Glutamatergic neuron (in vitro differentiated cells): ENCODE results near the gene OTOS. TPM values are rescaled to one million over a fixed set of nuclear protein-coding genes. Genes with fewer than 3 reads are reported as not detected.

Experiments used
- DNase-seq: peaks from one replicate; pipeline ENCODE4 v3.0.0; 2022
- H3K27ac Mint-ChIP-seq: one replicate; pipeline ENCODE4 v1.8.0; 2020; ENCODE audit warnings: mild to moderate bottlenecking, mixed read lengths, inconsistent platforms; ENCODE audit not compliant: unreplicated experiment
- H3K27me3 Mint-ChIP-seq: one replicate; pipeline ENCODE4 v1.8.0; 2020; ENCODE audit warnings: mild to moderate bottlenecking, moderate library complexity, mixed read lengths, inconsistent platforms; ENCODE audit not compliant: unreplicated experiment
- H3K36me3 Mint-ChIP-seq: one replicate; pipeline ENCODE4 v1.8.0; 2020; ENCODE audit warnings: mild to moderate bottlenecking, mixed read lengths, inconsistent platforms; ENCODE audit not compliant: unreplicated experiment
- H3K4me1 Mint-ChIP-seq: one replicate; pipeline ENCODE4 v1.8.0; 2020; ENCODE audit warnings: mild to moderate bottlenecking, low read depth, mixed read lengths, inconsistent platforms; ENCODE audit not compliant: unreplicated experiment
- H3K4me3 Mint-ChIP-seq: one replicate; pipeline ENCODE4 v1.8.0; 2020; ENCODE audit warnings: mild to moderate bottlenecking, mixed read lengths, inconsistent platforms; ENCODE audit not compliant: unreplicated experiment
- H3K9me3 Mint-ChIP-seq: one replicate; pipeline ENCODE4 v1.8.0; 2020; ENCODE audit warnings: mild to moderate bottlenecking, moderate library complexity, mixed read lengths, inconsistent platforms; ENCODE audit not compliant: unreplicated experiment
- total RNA-seq: library from RNA; stranded (reverse); fragmentation: NEBNext Ultra II Directional; extraction: Animal tissue kit (Norgen Biotek cat#: 25700); gene quantifications from one replicate; pipeline ENCODE4 v1.2.1, GENCODE V29; 2021; ENCODE audit not compliant: unreplicated experiment
- TF ChIP-seq, protein P1 (sequence below): fragments of 200-600 bp; sonication (generic); IDR thresholded peaks from one replicate; pipeline ENCODE4 v1.5.0; 2021; ENCODE audit not compliant: partially characterized antibody, unreplicated experiment

OTOS gene
- total RNA-seq, 1 donor from 2014 or later: not detected

DNA sequence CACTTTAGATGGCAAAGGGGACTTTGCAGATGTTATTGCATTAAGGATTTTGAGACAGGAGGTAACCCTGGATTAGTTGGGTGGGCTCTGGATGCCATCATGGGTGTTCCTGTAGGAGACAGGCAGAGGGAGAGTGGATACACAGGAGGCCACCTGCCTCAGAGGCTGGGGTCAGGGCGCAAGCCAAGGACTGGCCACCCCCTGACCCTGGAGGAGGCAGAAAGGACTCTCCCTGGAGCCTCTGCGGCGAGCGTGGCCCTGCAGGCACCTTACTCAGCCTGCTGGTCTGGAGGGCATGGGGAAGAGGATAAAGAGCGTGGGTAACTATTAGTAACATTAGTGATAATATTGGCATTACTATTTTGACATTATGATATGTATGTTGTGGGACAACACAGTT, 21.6 kb upstream of the OTOS start:
- H3K4me1 Mint-ChIP-seq: no peaks in the 10 kb centered on the region
- H3K9me3 Mint-ChIP-seq: peaks cover 10% of the 10 kb centered on the region

DNA sequence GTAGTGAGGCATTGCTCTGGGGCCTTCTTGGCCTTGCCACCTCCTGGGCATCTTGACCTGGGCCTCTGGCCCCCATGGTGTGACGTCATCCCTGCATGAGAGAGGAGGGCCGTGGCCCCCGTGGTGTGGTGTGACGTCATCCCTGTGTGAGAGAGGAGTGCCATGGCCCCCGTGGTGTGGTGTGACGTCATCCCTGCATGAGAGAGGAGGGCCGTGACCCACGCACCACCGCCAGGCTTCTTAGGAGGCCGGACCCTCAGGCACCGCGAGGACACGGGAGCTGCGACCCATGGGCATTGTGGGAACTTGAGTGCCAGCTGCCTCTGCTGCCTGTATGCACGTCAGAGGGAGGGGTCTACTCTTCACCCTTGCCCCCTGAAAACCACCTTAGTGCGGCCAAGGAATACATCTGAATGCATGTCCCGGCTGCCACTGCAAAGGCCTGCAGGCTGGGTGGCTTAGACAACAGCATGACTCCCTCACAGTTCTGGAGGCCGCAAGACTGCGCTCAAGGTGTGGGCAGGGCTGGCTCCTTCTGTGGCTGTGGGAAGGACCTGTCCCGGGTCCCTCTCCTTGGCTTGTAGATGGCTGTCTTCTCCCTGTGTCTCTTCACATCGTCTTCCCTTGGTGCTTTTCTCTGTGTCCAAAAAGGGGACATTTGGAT, 20.8 kb upstream of the OTOS start:
- H3K27me3 Mint-ChIP-seq: peaks cover 11% of the 10 kb centered on the region
- no peaks in the 10 kb centered on the region for H3K4me1 Mint-ChIP-seq
- TF ChIP-seq, protein P1, sequence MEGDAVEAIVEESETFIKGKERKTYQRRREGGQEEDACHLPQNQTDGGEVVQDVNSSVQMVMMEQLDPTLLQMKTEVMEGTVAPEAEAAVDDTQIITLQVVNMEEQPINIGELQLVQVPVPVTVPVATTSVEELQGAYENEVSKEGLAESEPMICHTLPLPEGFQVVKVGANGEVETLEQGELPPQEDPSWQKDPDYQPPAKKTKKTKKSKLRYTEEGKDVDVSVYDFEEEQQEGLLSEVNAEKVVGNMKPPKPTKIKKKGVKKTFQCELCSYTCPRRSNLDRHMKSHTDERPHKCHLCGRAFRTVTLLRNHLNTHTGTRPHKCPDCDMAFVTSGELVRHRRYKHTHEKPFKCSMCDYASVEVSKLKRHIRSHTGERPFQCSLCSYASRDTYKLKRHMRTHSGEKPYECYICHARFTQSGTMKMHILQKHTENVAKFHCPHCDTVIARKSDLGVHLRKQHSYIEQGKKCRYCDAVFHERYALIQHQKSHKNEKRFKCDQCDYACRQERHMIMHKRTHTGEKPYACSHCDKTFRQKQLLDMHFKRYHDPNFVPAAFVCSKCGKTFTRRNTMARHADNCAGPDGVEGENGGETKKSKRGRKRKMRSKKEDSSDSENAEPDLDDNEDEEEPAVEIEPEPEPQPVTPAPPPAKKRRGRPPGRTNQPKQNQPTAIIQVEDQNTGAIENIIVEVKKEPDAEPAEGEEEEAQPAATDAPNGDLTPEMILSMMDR: no peak
- H3K9me3 Mint-ChIP-seq: peaks cover 10% of the 10 kb centered on the region
- no peak overlapping the region for H3K27ac Mint-ChIP-seq
- no peak overlapping the region for H3K4me3 Mint-ChIP-seq
- no peak for DNase-seq
- H3K36me3 Mint-ChIP-seq: peaks cover 5% of the 10 kb centered on the region

More for the DNA sequence above, 21.6 kb upstream of the OTOS start:
- H3K4me3 Mint-ChIP-seq: no peak overlapping the region
- H3K27ac Mint-ChIP-seq: no peak overlapping the region
- peaks cover 5% of the 10 kb centered on the region for H3K36me3 Mint-ChIP-seq
- DNase-seq: no peak
- H3K27me3 Mint-ChIP-seq: peaks cover 11% of the 10 kb centered on the region
- TF ChIP-seq, protein P1: no peak

DNA sequence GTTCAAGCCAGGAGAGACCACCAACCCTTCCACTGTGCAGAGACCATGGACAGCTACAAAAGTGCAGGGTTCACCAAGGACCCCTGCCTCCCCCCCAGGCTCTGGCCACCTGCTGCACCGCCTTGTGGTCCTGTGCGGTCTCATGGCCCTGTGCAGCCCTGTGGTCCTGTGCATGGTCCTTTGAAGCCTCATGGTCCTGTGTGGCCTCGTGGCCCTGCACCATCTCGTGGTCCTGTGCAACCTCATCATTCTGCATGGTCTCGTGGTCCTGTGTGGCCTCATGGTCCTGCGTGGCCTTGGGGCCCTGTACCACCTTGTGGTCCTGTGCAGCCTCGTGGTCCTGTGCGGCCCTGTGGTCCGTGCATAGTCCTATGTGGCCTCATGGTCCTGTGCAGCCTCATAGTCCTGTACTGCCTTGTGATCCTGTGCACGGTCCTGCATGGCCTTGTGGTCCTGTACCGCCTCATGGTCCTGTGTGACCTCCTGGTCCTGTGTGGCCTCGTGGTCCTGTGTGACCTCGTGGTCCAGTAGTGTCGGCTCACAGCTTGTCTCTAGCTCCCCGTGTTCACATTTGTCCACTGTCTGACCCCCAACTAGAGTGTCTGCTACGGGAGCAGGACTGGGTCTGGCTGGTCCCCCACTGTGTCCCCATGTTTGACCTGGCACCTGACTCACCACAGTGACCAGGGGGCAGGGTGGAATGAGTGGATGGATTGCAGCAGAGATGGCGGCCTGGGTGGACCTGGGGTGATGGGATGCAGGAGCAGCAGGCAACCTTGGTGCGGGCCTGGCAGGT, 20.0 kb upstream of the OTOS start:
- Mint-ChIP-seq H3K27me3 (peaks cover 11% of the 10 kb centered on the region), H3K9me3 (peaks cover 10% of the 10 kb centered on the region), H3K4me1 (no peaks in the 10 kb centered on the region), H3K4me3 (no peak overlapping the region), H3K27ac (no peak overlapping the region), H3K36me3 (peaks cover 5% of the 10 kb centered on the region)
- no peak for DNase-seq
- TF ChIP-seq, protein P1: no peak

DNA sequence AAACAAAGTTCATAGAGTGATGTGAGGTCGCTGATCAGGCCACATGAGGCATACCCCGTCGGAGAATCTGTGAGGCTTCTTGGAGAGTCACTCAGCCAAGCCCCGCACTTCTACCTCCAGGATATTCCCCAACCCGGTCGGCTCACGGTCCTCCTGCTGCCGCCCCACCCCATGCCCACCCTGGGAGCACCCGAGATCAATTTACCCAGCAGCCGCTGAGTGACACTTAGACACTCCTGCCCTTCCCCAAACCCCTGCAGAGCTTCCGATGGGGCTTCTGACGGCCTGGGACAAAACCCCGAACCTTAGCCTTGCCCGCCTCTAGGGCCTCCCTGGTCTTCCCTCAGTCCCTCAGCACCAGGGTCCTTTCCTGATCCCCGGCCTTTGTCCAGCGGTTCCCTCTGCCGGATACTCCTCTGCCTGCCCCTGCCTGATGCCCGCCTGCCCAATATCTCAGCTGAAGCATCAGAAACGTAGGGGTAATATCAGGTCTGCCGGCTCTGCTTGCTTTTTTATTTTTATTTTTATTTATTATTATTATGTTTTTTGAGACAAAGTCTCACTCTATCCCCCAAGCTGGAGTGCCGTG, 18.9 kb upstream of the OTOS start:
- Mint-ChIP-seq H3K36me3 (peaks cover 5% of the 10 kb centered on the region), H3K27me3 (peaks cover 9% of the 10 kb centered on the region), H3K4me3 (no peak overlapping the region), H3K27ac (no peak overlapping the region), H3K4me1 (peaks cover 3% of the 10 kb centered on the region), H3K9me3 (peaks cover 10% of the 10 kb centered on the region)
- TF ChIP-seq, protein P1: no peak
- DNase-seq: no peak

DNA sequence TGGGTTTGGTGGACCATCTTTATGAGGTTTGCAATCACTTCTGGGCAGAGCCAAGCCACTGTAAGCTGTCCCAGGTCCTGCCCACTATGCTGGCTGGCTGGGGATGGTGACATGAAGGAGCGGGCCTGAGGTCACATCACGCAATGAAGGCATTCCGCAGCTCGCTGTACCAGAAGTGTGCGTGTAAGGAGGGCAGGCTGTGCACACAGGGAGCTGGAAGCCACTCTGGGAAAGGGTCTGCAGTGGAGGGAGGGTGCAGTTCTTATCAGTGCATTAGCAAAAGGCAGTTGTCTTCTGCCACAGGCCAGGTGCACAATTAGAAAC, 16.7 kb upstream of the OTOS start:
- DNase-seq: no peak
- Mint-ChIP-seq H3K9me3 (peaks cover 13% of the 10 kb centered on the region), H3K4me3 (no peak overlapping the region), H3K4me1 (peaks cover 4% of the 10 kb centered on the region), H3K36me3 (peaks cover 16% of the 10 kb centered on the region), H3K27me3 (peaks cover 9% of the 10 kb centered on the region), H3K27ac (no peak overlapping the region)
- TF ChIP-seq, protein P1: no peak
